PC-3 (cell line): ENCODE measurements around the gene TMEM129.

Experiments used
- CTCF ChIP-seq: fragments of 300-600 bp; sonication (generic); conservative IDR thresholded peaks from 2 replicates; pipeline ENCODE4 v1.5.1; 2017; ENCODE audit warnings: antibody characterized with exemption, low read depth, mild to moderate bottlenecking, low read length
- EZH2 ChIP-seq: fragments of 300-600 bp; sonication (generic); IDR thresholded peaks from one replicate; pipeline ENCODE4 v1.6.1; 2017; ENCODE audit warnings: antibody characterized with exemption, mild to moderate bottlenecking, low read length; ENCODE audit not compliant: unreplicated experiment

GRCh38 chr4:1737666-1738065, 16.5 kb upstream of the TMEM129 start:
- TF ChIP-seq CTCF (no peak), EZH2 (no peak)
